Measurements from ENCODE around the gene BUB1.

GRCh38 chr2:110713513-110714362 is 35.9 kb upstream of the BUB1 start:
- TF ChIP-seq, protein P1, sequence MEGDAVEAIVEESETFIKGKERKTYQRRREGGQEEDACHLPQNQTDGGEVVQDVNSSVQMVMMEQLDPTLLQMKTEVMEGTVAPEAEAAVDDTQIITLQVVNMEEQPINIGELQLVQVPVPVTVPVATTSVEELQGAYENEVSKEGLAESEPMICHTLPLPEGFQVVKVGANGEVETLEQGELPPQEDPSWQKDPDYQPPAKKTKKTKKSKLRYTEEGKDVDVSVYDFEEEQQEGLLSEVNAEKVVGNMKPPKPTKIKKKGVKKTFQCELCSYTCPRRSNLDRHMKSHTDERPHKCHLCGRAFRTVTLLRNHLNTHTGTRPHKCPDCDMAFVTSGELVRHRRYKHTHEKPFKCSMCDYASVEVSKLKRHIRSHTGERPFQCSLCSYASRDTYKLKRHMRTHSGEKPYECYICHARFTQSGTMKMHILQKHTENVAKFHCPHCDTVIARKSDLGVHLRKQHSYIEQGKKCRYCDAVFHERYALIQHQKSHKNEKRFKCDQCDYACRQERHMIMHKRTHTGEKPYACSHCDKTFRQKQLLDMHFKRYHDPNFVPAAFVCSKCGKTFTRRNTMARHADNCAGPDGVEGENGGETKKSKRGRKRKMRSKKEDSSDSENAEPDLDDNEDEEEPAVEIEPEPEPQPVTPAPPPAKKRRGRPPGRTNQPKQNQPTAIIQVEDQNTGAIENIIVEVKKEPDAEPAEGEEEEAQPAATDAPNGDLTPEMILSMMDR (IDR thresholded peaks at IDR 0.05): no peak
- TF ChIP-seq POLR2A (IDR thresholded peaks at IDR 0.05) (no peak), EP300 (IDR thresholded peaks at IDR 0.05) (no peak)
